H9 (cell line): ENCODE data around the gene CNOT4. TPM values are rescaled to one million over a fixed set of nuclear protein-coding genes. Genes with fewer than 3 reads are reported as not detected.

Experiments
- DNase-seq: peaks from one replicate; pipeline ENCODE4 v3.0.0-alpha.2; 2017
- H2AFZ ChIP-seq: one replicate; pipeline ENCODE4 v1.6.1; 2013; ENCODE audit warnings: mild to moderate bottlenecking, low read length, control low read depth, moderate library complexity
- H2AK5ac ChIP-seq: 2 replicates; pipeline ENCODE4 v1.6.1; 2013; ENCODE audit warnings: low read length, control low read depth, mixed read lengths; ENCODE audit not compliant: insufficient read length
- H2BK120ac ChIP-seq: one replicate; pipeline ENCODE4 v1.6.1; 2013; ENCODE audit warnings: low read depth, mild to moderate bottlenecking, low read length, control low read depth, inconsistent platforms; ENCODE audit not compliant: poor library complexity, severe bottlenecking
- H2BK12ac ChIP-seq: 2 replicates; pipeline ENCODE4 v1.6.1; 2013; ENCODE audit warnings: low read length, control low read depth, mixed read lengths, low read depth; ENCODE audit not compliant: insufficient read length
- H2BK15ac ChIP-seq: 2 replicates; pipeline ENCODE4 v1.6.1; 2013; ENCODE audit warnings: low read depth, low read length, control low read depth
- H2BK20ac ChIP-seq: one replicate; pipeline ENCODE4 v1.6.1; 2013; ENCODE audit warnings: low read depth, mild to moderate bottlenecking, low read length, control low read depth, inconsistent platforms; ENCODE audit not compliant: poor library complexity, severe bottlenecking
- H2BK5ac ChIP-seq: 2 replicates; pipeline ENCODE4 v1.6.1; 2013; ENCODE audit warnings: low read length, control low read depth, mixed read lengths; ENCODE audit not compliant: insufficient read length
- H3K14ac ChIP-seq: 2 replicates; pipeline ENCODE4 v1.6.1; 2013; ENCODE audit warnings: low read length, control low read depth; ENCODE audit not compliant: insufficient read depth
- H3K18ac ChIP-seq: 2 replicates; pipeline ENCODE4 v1.6.1; 2013; ENCODE audit warnings: low read depth, mild to moderate bottlenecking, mixed read lengths, low read length, control low read depth; ENCODE audit not compliant: insufficient read length
- H3K23ac ChIP-seq: 2 replicates; pipeline ENCODE4 v1.6.1; 2013; ENCODE audit warnings: low read length, control low read depth, mixed read lengths, low read depth; ENCODE audit not compliant: insufficient read length
- H3K23me2 ChIP-seq: 2 replicates; pipeline ENCODE4 v1.6.1; 2013; ENCODE audit warnings: low read depth, mild to moderate bottlenecking, mixed read lengths, low read length, control low read depth; ENCODE audit not compliant: insufficient read length, poor library complexity, severe bottlenecking
- H3K27ac ChIP-seq: 2 replicates; pipeline ENCODE4 v1.5.1; 2013; ENCODE audit warnings: low read length, control low read depth, mixed read lengths, low read depth; ENCODE audit not compliant: insufficient read length
- H3K27me3 ChIP-seq: 2 replicates; pipeline ENCODE4 v1.6.1; 2013; ENCODE audit warnings: low read length, control low read depth, inconsistent platforms; ENCODE audit not compliant: insufficient read depth
- H3K4ac ChIP-seq: 2 replicates; pipeline ENCODE4 v1.6.1; 2013; ENCODE audit warnings: low read depth, mild to moderate bottlenecking, control low read depth, inconsistent platforms, low read length, moderate library complexity
- H3K4me1 ChIP-seq: 2 replicates; pipeline ENCODE4 v1.6.1; 2013; ENCODE audit warnings: low read length, control low read depth, inconsistent platforms; ENCODE audit not compliant: insufficient read depth
- H3K4me2 ChIP-seq: 2 replicates; pipeline ENCODE4 v1.6.1; 2013; ENCODE audit warnings: low read length, control low read depth, mixed read lengths; ENCODE audit not compliant: insufficient read length, insufficient read depth
- H3K56ac ChIP-seq: 2 replicates; pipeline ENCODE4 v1.6.1; 2013; ENCODE audit warnings: low read depth, mild to moderate bottlenecking, mixed read lengths, low read length, control low read depth; ENCODE audit not compliant: insufficient read length
- H3K79me1 ChIP-seq: 2 replicates; pipeline ENCODE4 v1.6.1; 2013; ENCODE audit warnings: low read depth, mild to moderate bottlenecking, moderate library complexity, low read length, control low read depth, inconsistent platforms; ENCODE audit not compliant: insufficient read depth, poor library complexity, severe bottlenecking
- H3K79me2 ChIP-seq: 2 replicates; pipeline ENCODE4 v1.6.1; 2013; ENCODE audit warnings: low read length, control low read depth, inconsistent platforms; ENCODE audit not compliant: insufficient read depth
- H3K9ac ChIP-seq: 2 replicates; pipeline ENCODE4 v1.6.1; 2013; ENCODE audit warnings: low read length, control low read depth, mixed read lengths; ENCODE audit not compliant: insufficient read length; ENCODE audit errors: extremely low read depth
- H3K9me3 ChIP-seq: one replicate; pipeline ENCODE4 v1.6.1; 2013; ENCODE audit warnings: low read depth, low read length, inconsistent platforms; ENCODE audit not compliant: control insufficient read depth
- H3T11ph ChIP-seq: one replicate; pipeline ENCODE4 v1.6.1; 2013; ENCODE audit warnings: mild to moderate bottlenecking, low read length, control low read depth, inconsistent platforms
- H4K20me1 ChIP-seq: one replicate; pipeline ENCODE4 v1.6.1; 2013; ENCODE audit not compliant: control insufficient read depth, insufficient read length, insufficient read depth
- H4K5ac ChIP-seq: 2 replicates; pipeline ENCODE4 v1.6.1; 2013; ENCODE audit warnings: low read depth, mild to moderate bottlenecking, mixed read lengths, low read length, control low read depth; ENCODE audit not compliant: insufficient read length
- H4K8ac ChIP-seq: replicated peaks from 2 replicates; pipeline ENCODE4 v1.6.1; 2013; ENCODE audit warnings: low read length, control low read depth, mixed read lengths, low read depth; ENCODE audit not compliant: insufficient read length
- H4K91ac ChIP-seq: 2 replicates; pipeline ENCODE4 v1.6.1; 2013; ENCODE audit warnings: low read depth, mild to moderate bottlenecking, moderate library complexity, mixed read lengths, low read length, control low read depth; ENCODE audit not compliant: insufficient read length
- H3K27ac Mint-ChIP-seq, 3 experiments: 2 replicates in 2 of 3; 3 replicates in 1 of 3; pipeline ENCODE4 v1.8.0; 2020 to 2021; ENCODE audit warnings: mixed read lengths in 3 of 3, mild to moderate bottlenecking in 1 of 3, moderate library complexity in 1 of 3
- H3K27me3 Mint-ChIP-seq: 2 replicates; pipeline ENCODE4 v1.8.0; 2021; ENCODE audit warnings: low read depth, mild to moderate bottlenecking, moderate library complexity, mixed read lengths
- H3K36me3 Mint-ChIP-seq, 3 experiments: 2 replicates in 2 of 3; 3 replicates in 1 of 3; pipeline ENCODE4 v1.8.0; 2020 to 2021; ENCODE audit warnings: low read depth in 3 of 3, mixed read lengths in 3 of 3; ENCODE audit not compliant: insufficient read depth in 1 of 3
- H3K4me1 Mint-ChIP-seq, 2 experiments: 2 replicates each; pipeline ENCODE4 v1.8.0; 2020; ENCODE audit warnings: mixed read lengths in 2 of 2
- H3K4me3 Mint-ChIP-seq, 2 experiments: 2 replicates in 1 of 2; 3 replicates in 1 of 2; pipeline ENCODE4 v1.8.0; 2020 to 2021; ENCODE audit warnings: mild to moderate bottlenecking in 2 of 2, mixed read lengths in 2 of 2, moderate library complexity in 1 of 2
- H3K9me3 Mint-ChIP-seq, 2 experiments: 2 replicates in 1 of 2; 3 replicates in 1 of 2; pipeline ENCODE4 v1.8.0; 2020; ENCODE audit warnings: mild to moderate bottlenecking in 2 of 2, mixed read lengths in 2 of 2, moderate library complexity in 1 of 2
- total RNA-seq: library from RNA; stranded (reverse); gene quantifications from 2 replicates; pipeline ENCODE4 v1.2.1, GENCODE V29; 2021
- TF ChIP-seq, protein P1 (sequence below): fragments of 200-600 bp; sonication (generic); conservative IDR thresholded peaks from 3 replicates; pipeline ENCODE4 v1.8.0; 2021; ENCODE audit warnings: antibody characterized with exemption, mild to moderate bottlenecking

CNOT4 gene
- total RNA-seq, 1 experiment from 2014 or later: 27.4 TPM

DNA sequence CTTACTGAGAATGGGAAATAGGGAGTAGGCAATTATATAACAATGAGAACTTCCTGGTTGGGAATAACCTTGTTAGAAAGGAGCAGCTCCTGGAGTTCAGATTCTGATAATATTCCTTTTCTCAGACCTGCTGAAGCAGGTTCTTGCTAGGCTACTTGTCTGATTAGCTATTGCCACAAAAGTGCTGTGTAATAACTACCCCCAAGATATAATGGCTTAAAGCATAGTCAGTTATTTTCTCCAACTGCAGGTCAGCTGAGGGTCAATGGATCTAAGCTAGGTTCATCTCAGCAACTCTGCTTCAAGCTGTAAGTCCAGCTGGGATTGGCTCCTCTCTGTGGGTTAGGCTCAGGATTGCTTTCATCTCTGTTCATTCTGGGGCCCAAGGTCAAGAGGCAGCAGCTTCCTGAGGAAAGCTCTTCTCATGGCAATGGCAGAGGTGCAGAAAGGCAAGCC lies 9.4 kb upstream of the CNOT4 start:
- Histone ChIP-seq H3K23ac (no peak overlapping the region), H3T11ph (no peak overlapping the region), H2BK12ac (no peak overlapping the region), H4K8ac (no peak overlapping the region), H2BK15ac (no peak overlapping the region), H4K91ac (no peak overlapping the region), H4K5ac (no peak overlapping the region), H3K4me1 (no peaks in the 10 kb centered on the region), H3K4ac (no peak overlapping the region), H3K9ac (no peak overlapping the region), H2BK5ac (no peak overlapping the region), H3K27me3 (no peaks in the 10 kb centered on the region), H3K56ac (no peak overlapping the region), H3K79me1 (no peaks in the 10 kb centered on the region), H3K79me2 (no peaks in the 10 kb centered on the region), H2BK120ac (no peak overlapping the region), H3K27ac (no peak overlapping the region), H3K4me2 (no peak overlapping the region), H3K14ac (no peak overlapping the region), H3K9me3 (no peaks in the 10 kb centered on the region), H3K18ac (no peak overlapping the region), H4K20me1 (no peaks in the 10 kb centered on the region), H2AK5ac (no peak overlapping the region), H3K23me2 (no peaks in the 10 kb centered on the region), H2BK20ac (no peak overlapping the region), H2AFZ (no peak overlapping the region)
- Mint-ChIP-seq H3K27me3 (no peaks in the 10 kb centered on the region), H3K36me3 (no peaks in the 10 kb centered on the region), H3K4me1 (peaks cover 0 to 3% of the 10 kb centered on the region in 2 experiments; a peak in 1 of 4 replicates), H3K27ac (no peak overlapping the region), H3K9me3 (no peaks in the 10 kb centered on the region; a peak in 2 of 5 replicates), H3K4me3 (no peak overlapping the region)
- no peak for DNase-seq
- TF ChIP-seq, protein P1, sequence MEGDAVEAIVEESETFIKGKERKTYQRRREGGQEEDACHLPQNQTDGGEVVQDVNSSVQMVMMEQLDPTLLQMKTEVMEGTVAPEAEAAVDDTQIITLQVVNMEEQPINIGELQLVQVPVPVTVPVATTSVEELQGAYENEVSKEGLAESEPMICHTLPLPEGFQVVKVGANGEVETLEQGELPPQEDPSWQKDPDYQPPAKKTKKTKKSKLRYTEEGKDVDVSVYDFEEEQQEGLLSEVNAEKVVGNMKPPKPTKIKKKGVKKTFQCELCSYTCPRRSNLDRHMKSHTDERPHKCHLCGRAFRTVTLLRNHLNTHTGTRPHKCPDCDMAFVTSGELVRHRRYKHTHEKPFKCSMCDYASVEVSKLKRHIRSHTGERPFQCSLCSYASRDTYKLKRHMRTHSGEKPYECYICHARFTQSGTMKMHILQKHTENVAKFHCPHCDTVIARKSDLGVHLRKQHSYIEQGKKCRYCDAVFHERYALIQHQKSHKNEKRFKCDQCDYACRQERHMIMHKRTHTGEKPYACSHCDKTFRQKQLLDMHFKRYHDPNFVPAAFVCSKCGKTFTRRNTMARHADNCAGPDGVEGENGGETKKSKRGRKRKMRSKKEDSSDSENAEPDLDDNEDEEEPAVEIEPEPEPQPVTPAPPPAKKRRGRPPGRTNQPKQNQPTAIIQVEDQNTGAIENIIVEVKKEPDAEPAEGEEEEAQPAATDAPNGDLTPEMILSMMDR: no peak
